KMS-11 (cell line): ENCODE results near the gene DEDD.

Source experiments
- H2AFZ ChIP-seq: fragments of 200-600 bp; sonication (generic); 2 replicates; pipeline ENCODE4 v1.6.1; 2016; ENCODE audit warnings: antibody characterized with exemption, mixed run types, low read depth
- H3K27ac ChIP-seq: fragments of 200-600 bp; sonication (generic); 2 replicates; pipeline ENCODE4 v1.6.1; 2016; ENCODE audit warnings: mild to moderate bottlenecking, mixed run types
- H3K27me3 ChIP-seq: fragments of 200-600 bp; sonication (generic); 2 replicates; pipeline ENCODE4 v1.6.1; 2017; ENCODE audit warnings: mild to moderate bottlenecking, low read depth, mixed run types, moderate library complexity; ENCODE audit not compliant: insufficient read depth
- H3K36me3 ChIP-seq: fragments of 200-600 bp; sonication (generic); 2 replicates; pipeline ENCODE4 v1.6.1; 2017; ENCODE audit warnings: mild to moderate bottlenecking, mixed run types; ENCODE audit not compliant: insufficient read depth
- H3K4me1 ChIP-seq: fragments of 200-600 bp; sonication (generic); 2 replicates; pipeline ENCODE4 v1.6.1; 2016; ENCODE audit warnings: mild to moderate bottlenecking, low read depth, mixed run types; ENCODE audit not compliant: poor library complexity, severe bottlenecking
- H3K4me2 ChIP-seq: fragments of 200-600 bp; sonication (generic); 2 replicates; pipeline ENCODE4 v1.7.0; 2016; ENCODE audit warnings: mild to moderate bottlenecking, mixed run types
- H3K4me3 ChIP-seq: fragments of 200-600 bp; sonication (generic); IDR thresholded peaks from 2 replicates; pipeline ENCODE4 v1.6.1; 2017; ENCODE audit warnings: low read depth, low read length, mixed read lengths; ENCODE audit not compliant: insufficient read depth
- H3K79me2 ChIP-seq: fragments of 200-600 bp; sonication (generic); 2 replicates; pipeline ENCODE4 v1.6.1; 2016; ENCODE audit warnings: low read depth, mixed run types; ENCODE audit not compliant: insufficient read depth
- H3K9ac ChIP-seq: fragments of 200-600 bp; sonication (generic); 2 replicates; pipeline ENCODE4 v1.6.1; 2016; ENCODE audit warnings: mild to moderate bottlenecking, mixed run types
- H4K20me1 ChIP-seq: fragments of 200-600 bp; sonication (generic); 2 replicates; pipeline ENCODE4 v1.6.1; 2016; ENCODE audit warnings: mild to moderate bottlenecking, mixed run types; ENCODE audit not compliant: insufficient read depth
- TF ChIP-seq, protein P1 (sequence below): fragments of 200-600 bp; sonication (generic); conservative IDR thresholded peaks from 2 replicates; pipeline ENCODE4 v1.6.1; 2017; ENCODE audit warnings: low read depth, mild to moderate bottlenecking, antibody characterized with exemption, low read length, moderate library complexity, mixed read lengths

DEDD gene

GRCh38 chr1:161177936-161178244 is 45.4 kb upstream of the DEDD start:
- Histone ChIP-seq H3K36me3 (peaks cover 17% of the 10 kb centered on the region; the same call in 1 of the 2 replicates), H3K27me3 (no peaks in the 10 kb centered on the region), H3K4me1 (peaks cover 72% of the 10 kb centered on the region), H4K20me1 (no peaks in the 10 kb centered on the region), H2AFZ (peak overlapping the region; percentile 63), H3K4me3 (peak overlapping the region; percentile 100), H3K9ac (peak overlapping the region; percentile 74; the same call in 1 of the 2 replicates), H3K4me2 (peak overlapping the region; percentile 95), H3K79me2 (peaks cover 33% of the 10 kb centered on the region), H3K27ac (peak overlapping the region; percentile 73)
- TF ChIP-seq, protein P1, sequence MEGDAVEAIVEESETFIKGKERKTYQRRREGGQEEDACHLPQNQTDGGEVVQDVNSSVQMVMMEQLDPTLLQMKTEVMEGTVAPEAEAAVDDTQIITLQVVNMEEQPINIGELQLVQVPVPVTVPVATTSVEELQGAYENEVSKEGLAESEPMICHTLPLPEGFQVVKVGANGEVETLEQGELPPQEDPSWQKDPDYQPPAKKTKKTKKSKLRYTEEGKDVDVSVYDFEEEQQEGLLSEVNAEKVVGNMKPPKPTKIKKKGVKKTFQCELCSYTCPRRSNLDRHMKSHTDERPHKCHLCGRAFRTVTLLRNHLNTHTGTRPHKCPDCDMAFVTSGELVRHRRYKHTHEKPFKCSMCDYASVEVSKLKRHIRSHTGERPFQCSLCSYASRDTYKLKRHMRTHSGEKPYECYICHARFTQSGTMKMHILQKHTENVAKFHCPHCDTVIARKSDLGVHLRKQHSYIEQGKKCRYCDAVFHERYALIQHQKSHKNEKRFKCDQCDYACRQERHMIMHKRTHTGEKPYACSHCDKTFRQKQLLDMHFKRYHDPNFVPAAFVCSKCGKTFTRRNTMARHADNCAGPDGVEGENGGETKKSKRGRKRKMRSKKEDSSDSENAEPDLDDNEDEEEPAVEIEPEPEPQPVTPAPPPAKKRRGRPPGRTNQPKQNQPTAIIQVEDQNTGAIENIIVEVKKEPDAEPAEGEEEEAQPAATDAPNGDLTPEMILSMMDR, result peak; percentile 76; the same call in 1 of the 2 replicates

DNA sequence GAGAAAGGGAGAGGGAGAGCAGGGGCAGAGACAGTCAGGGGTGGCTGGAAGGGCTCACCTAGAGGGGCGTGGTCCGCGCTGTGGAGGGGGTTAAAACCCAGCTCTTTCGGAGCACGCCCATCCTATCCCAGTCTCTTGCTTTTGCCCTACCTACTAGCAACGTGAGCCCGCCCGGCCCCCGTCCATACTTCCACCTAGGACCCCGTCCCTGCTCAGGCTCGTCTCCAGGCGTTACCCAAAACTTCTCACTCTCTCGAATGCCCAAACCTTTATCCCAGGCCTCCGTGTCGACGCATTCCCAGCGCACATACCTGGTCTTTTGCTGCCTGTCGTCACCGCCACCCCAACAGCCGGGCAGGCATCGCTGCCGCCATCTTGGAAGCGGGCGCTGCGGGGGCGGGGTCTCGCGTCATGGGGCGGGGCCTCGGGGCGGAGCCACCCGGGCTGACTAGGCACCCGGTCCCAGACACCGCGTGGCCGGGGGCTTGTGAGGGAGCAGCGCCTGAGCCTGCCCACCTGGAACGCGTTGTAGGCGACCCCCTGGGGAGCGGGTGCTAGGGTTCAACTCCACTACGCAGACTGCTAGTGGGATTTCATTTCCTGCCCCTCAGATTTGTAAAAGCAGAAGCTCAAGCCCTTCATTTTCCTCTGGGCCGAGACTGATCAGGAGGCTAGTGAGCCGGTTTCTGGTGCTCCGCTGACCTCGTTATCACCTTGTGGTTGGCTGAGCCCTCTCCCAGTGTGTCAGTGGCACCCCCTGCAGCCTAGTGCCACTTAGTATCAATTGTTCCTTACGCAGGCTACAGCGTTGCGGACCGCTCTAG is 44.9 kb upstream of the DEDD start, which contains the start of gene B4GALT3:
TSS of gene B4GALT3 (minus strand) at position 396 of the 824 bp plus-strand sequence. CDS start 1,447 bp downstream, outside the sequence.
- H4K20me1 ChIP-seq, result no peaks in the 10 kb centered on the region
- peak within 1 kb of the TSS; percentile 63 for H2AFZ ChIP-seq
- TF ChIP-seq, protein P1, result no peak; the same call in 1 of the 2 replicates
- H3K9ac ChIP-seq, result peak within 1 kb of the TSS; percentile 74
- peak within 1 kb of the TSS; percentile 95 for H3K4me2 ChIP-seq
- H3K79me2 ChIP-seq, result peaks cover 39% of the 10 kb centered on the region
- peak within 1 kb of the TSS; percentile 73 for H3K27ac ChIP-seq
- peak within 1 kb of the TSS; percentile 100 for H3K4me3 ChIP-seq
- H3K36me3 ChIP-seq, result peaks cover 20% of the 10 kb centered on the region; the same call in 1 of the 2 replicates
- no peaks in the 10 kb centered on the region for H3K27me3 ChIP-seq
- H3K4me1 ChIP-seq, result peaks cover 72% of the 10 kb centered on the region

- Histone ChIP-seq H3K27me3 (no peaks in the 10 kb centered on the region), H3K36me3 (peaks cover 23% of the 10 kb centered on the region; the same call in 1 of the 2 replicates), H3K9ac (peak overlapping the region; percentile 74), H2AFZ (peak overlapping the region; percentile 63; the same call in 1 of the 2 replicates), H3K4me2 (peak overlapping the region; percentile 95), H3K4me1 (peaks cover 68% of the 10 kb centered on the region), H3K79me2 (peaks cover 40% of the 10 kb centered on the region), H4K20me1 (no peaks in the 10 kb centered on the region), H3K4me3 (peak overlapping the region; percentile 100), H3K27ac (peak overlapping the region; percentile 73)
- TF ChIP-seq, protein P1, result no peak
These were observed 44.1 kb upstream of the DEDD start for GRCh38 chr1:161176468-161177111.

DNA sequence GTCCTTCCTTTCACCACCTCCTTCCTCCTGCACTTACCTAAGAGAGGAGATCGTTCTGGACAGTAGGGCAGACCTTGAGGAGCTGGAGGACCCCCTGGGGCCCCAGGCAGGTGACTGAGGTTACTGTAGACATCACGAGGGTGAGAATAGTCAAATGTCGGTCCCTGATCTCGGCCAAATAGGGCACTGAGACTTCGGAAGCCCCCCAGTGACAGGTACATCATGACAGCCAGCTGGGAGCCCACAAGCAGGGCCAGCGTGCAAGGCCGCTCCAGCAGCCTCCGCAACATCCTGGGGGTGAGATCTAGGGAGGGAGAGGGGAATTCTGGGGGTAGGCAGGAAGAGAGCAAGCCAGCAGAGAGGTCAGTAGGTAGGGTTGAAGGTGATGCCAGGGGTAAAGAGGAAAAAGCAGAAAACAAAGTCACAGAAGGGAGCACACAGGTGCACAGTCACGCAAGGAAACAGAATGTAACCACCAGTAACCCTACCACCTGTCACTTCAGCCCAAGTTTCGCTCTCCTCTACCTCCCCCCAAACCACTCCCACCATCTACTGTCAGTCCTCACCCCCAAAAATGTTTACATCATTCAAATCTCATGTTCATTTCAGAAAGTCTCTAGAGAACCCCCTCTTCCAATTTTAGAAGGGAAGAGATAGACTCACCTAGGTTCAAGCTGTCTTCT is 43.4 kb upstream of the DEDD start:
- TF ChIP-seq, protein P1, result no peak
- peaks cover 65% of the 10 kb centered on the region for H3K4me1 ChIP-seq
- peak overlapping the region; percentile 73 for H3K27ac ChIP-seq
- H3K27me3 ChIP-seq, result no peaks in the 10 kb centered on the region
- peak overlapping the region; percentile 95 for H3K4me2 ChIP-seq
- H3K4me3 ChIP-seq, result peak overlapping the region; percentile 100
- peak overlapping the region; percentile 74; the same call in 1 of the 2 replicates for H3K9ac ChIP-seq
- peaks cover 40% of the 10 kb centered on the region for H3K79me2 ChIP-seq
- peaks cover 29% of the 10 kb centered on the region; the same call in 1 of the 2 replicates for H3K36me3 ChIP-seq
- H4K20me1 ChIP-seq, result no peaks in the 10 kb centered on the region
- H2AFZ ChIP-seq, result no peak overlapping the region
